ENCODE measurements around the gene HSF5. TPM values are rescaled to one million over a fixed set of nuclear protein-coding genes. Genes with fewer than 3 reads are reported as not detected.

Gene HSF5
- total RNA-seq, 1 donor from 2014 or later, result 0.42 TPM

GRCh38 chr17:58470356-58470755 lies 17.9 kb downstream of the HSF5 start:
- Histone ChIP-seq H3K36me3 (ENCODE audit: control insufficient read depth, insufficient read depth, low read length) (no peaks in the 10 kb centered on the region), H3K4me3 (ENCODE audit: low read depth, low read length) (no peak overlapping the region), H3K27me3 (ENCODE audit: control insufficient read depth, insufficient read depth, low read length) (no peaks in the 10 kb centered on the region)
- DNase-seq (ENCODE audit: low read depth), result no peak
- TF ChIP-seq CTCF (IDR thresholded peaks at IDR 0.05; ENCODE audit: insufficient read depth, low read length, poor library complexity, severe bottlenecking), result no peak

GRCh38 chr17:58468944-58469343 lies 19.3 kb downstream of the HSF5 start:
- no peak for TF ChIP-seq CTCF (IDR thresholded peaks at IDR 0.05; ENCODE audit: insufficient read depth, low read length, poor library complexity, severe bottlenecking)
- no peak for DNase-seq (ENCODE audit: low read depth)
- no peak overlapping the region for H3K4me3 ChIP-seq (ENCODE audit: low read depth, low read length)
- no peaks in the 10 kb centered on the region for H3K36me3 ChIP-seq (ENCODE audit: control insufficient read depth, insufficient read depth, low read length)
- no peaks in the 10 kb centered on the region for H3K27me3 ChIP-seq (ENCODE audit: control insufficient read depth, insufficient read depth, low read length)

DNA sequence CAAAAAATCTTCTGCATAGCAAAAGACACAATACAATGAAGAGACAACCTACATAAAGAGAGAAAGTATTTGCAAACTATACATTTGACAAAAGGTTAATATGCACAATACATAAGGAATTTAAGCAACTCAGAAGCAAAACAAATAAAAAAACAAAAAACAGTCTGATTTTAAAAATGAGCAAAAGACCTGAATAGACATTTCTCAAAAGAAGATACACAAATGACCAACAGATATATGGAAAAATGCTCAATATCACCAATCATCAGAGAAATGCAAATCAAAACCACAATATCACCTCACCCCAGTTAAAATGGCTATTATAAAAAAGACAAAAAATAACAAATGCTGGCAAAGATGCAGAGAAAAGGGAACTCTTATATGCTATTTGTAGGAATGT lies 32.7 kb downstream of the HSF5 start:
- no peak for TF ChIP-seq CTCF (IDR thresholded peaks at IDR 0.05; ENCODE audit: insufficient read depth, low read length, poor library complexity, severe bottlenecking)
- DNase-seq (ENCODE audit: low read depth), result no peak
- no peaks in the 10 kb centered on the region for H3K27me3 ChIP-seq (ENCODE audit: control insufficient read depth, insufficient read depth, low read length)
- H3K4me3 ChIP-seq (ENCODE audit: low read depth, low read length), result no peak overlapping the region
- no peaks in the 10 kb centered on the region for H3K36me3 ChIP-seq (ENCODE audit: control insufficient read depth, insufficient read depth, low read length)

- Histone ChIP-seq H3K4me3 (ENCODE audit: low read depth, low read length) (no peak overlapping the region), H3K36me3 (ENCODE audit: control insufficient read depth, insufficient read depth, low read length) (no peaks in the 10 kb centered on the region), H3K27me3 (ENCODE audit: control insufficient read depth, insufficient read depth, low read length) (no peaks in the 10 kb centered on the region)
- TF ChIP-seq CTCF (IDR thresholded peaks at IDR 0.05; ENCODE audit: insufficient read depth, low read length, poor library complexity, severe bottlenecking), result no peak
- peak; percentile 4 for DNase-seq (ENCODE audit: low read depth)
These were observed 35.5 kb downstream of the HSF5 start for GRCh38 chr17:58452738-58453137.

DNA sequence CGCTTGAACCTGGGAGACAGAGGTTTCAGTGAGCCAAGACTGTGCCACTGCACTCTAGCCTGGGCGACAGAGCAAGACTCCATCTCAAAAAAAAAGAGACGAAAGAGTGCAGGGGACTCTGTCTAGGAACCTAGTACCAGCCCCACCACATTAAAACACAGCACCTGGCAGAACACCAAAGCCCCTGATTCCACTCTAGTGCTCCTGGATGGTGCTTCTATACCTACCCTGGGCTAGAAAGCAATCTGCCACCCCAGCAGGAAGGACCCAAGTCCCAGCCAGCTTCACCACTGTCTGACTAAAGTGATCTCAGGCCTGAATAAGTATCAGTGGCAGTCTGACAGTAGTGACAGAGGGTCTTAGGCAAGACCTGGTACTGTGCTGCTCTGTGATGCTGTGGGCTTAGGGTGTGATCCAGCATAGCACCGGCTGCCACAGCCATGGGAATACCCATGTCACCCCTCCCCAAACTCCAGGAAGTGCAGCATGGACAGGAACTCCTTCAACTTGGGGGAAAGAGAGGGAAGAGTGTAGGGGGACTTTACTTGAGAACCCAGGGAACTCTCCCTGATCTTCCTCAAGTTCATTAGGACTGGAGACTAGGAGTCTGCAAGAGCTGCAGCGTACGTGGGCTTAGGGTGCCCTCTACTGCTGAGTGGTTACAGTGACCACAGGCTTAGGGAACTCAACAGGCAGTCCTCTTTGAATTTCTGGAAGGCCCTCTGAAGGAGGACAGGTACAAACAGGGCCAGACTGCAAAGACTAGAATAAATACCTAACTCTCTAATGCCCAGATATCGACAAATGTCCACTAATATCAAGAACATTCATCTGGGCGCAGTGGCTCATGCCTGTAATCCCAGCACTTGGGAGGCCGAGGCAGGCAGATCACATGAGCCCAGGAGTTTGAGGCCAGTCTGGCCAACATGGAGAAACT lies 40.9 kb downstream of the HSF5 start:
- Histone ChIP-seq H3K27me3 (ENCODE audit: control insufficient read depth, insufficient read depth, low read length) (no peaks in the 10 kb centered on the region), H3K36me3 (ENCODE audit: control insufficient read depth, insufficient read depth, low read length) (no peaks in the 10 kb centered on the region), H3K4me3 (ENCODE audit: low read depth, low read length) (no peak overlapping the region)
- DNase-seq (ENCODE audit: low read depth), result peak; percentile 51
- TF ChIP-seq CTCF (IDR thresholded peaks at IDR 0.05; ENCODE audit: insufficient read depth, low read length, poor library complexity, severe bottlenecking), result peak; percentile 91

Measured in kidney epithelial cell (primary cell).